Measurements from ENCODE around the gene SCRN2. TPM values are rescaled to one million over a fixed set of nuclear protein-coding genes. Genes with fewer than 3 reads are reported as not detected.

The SCRN2 gene
- total RNA-seq, 1 donor from 2014 or later: 32.1 TPM

DNA sequence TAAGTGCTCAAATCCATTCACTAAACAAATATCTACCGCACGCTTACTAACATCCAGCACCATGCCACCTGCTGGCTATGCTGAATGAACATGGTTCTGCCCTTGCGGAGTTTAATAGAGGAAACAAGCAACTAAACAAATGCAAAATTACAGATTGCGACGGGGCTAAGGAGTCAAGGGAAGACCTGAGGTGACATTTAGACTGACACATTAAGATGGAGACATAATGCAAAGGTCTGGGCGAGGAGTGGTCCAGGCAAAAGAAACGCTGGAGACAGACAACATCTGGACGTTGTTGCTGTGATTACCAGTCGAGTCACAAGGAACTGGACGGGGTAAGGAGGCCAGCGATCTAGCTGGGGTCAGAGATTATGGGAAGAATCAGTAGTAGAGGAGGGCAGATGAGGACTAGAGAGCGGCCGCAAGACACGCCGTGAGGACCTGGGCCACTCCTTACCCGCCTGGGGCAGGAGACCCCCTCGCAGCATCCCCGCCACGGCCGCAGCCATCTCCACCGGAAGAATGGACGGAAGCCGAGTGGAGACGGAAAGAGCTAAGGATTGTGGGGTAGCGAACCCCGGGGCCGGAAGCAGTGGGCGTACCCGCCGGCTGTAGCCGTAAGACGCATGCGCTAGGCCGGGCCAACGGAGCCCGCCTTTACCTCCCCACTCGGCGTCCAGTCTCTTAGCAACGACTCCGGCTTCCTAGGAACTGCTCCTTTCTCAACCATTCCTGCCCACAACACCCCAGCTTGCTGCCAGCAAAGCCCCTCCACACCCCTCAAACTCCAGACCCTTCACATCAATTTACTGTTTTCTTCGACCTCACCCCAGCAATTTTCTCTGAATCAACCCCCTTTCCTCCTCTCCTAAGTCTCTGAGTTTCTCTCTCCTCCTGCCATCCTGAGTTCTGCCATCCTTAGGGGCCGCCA, 9.8 kb downstream of the SCRN2 start, which contains the start of the genes LRRC46 and MRPL10:
Gene LRRC46, plus strand, starts transcription at position 668 of the 931 bp plus-strand sequence. CDS start 320 bp downstream, outside the sequence.
Gene MRPL10, minus strand, starts transcription at position 539 of the 931 bp plus-strand sequence. Its CDS starts 30 bp downstream, at position 509.
- intact Hi-C loops (cut with DNase I): no loop called here
- peak; percentile 96 for DNase-seq (ENCODE audit: low spot score)

DNA sequence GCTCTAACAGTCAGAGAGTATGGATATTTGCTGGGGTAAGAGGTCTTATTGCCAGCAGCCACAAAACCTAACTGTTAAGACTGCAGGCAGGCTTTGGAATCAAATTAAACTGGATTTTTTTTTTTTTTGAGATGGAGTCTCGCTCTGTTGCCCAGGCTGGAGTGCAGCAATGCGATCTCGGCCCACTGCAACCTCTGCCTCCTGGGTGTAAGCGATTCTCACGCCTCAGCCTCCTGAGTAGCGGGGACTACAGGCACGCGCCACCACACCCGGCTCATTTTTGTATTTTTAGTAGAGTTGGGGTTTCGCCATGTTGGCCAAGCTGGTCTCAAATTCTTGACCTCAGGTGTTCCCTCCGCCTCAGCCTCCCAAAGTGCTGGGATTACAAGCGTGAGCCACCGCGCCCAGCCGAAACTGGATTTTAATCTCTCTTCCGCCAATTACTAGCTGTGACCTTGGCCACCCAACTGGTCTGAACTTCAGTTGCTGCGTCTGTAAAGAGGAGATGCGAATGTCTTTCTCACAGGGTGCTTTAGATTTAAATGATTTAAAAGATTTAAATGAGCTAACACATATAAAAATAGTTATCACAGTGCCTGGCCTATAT, 10.6 kb downstream of the SCRN2 start:
- intact Hi-C loops (cut with DNase I): no loop called here
- DNase-seq (ENCODE audit: low spot score): no peak

DNA sequence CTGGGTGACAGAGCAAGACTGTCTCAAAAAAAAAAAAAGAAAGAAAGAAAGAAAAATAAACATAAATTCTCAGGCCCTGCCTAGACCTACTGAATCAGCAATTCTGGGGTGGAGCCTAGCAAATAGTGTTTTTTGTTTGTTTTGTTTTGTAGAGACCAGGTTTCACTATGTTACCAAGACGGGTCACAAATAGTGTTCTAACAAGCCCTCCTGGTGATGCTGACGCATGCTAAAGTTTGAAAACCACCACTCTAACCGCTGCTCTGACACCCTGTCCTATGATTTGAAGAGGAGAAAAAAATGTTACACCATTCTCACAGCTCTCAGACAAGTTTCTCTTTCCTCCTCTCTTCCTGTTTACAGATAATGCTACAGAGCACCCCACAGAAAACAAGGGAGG, 11.2 kb downstream of the SCRN2 start:
- intact Hi-C loops (cut with DNase I): no loop called here
- no peak for DNase-seq (ENCODE audit: low spot score)

DNA sequence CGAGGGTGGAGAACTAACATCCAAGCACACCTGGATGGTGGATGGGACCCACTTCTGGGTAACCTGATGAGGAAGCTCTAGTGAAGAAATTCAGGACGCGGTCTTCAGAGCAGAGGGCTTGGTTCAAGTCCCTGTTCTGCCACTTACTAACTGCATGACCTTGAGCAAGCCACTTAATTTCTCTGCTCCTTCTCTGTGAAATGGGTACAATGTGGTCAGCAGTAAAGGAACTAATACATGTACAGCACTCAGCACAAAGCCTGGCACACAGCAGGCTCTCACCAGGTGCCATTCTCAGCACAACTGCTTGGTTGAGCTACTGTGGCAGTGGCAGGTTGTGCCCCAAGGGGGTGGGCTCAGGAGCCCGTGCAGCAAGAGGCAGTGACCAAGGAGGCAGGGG, 17.6 kb downstream of the SCRN2 start:
- intact Hi-C loops (cut with DNase I): no loop called here
- no peak for DNase-seq (ENCODE audit: low spot score)

DNA sequence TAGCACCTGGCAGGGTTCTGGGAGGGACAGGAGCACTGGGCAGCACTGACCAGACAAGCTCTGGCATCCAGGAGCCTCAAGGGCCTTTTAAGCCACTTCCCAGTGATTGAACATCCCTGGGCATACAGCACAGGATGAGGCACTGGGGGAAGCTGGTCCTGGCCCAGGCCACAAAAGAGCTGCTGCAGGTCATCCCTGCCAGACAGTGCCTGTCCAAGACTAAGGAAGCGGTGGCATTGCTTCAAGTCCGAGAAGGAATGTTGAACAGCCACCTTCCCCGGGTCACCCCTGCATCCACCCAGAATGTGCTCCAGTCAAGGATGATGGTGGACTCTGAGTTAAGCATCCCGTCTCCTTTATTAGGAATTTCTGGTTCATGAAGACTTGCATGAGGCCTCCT, 18.3 kb downstream of the SCRN2 start:
- intact Hi-C loops (cut with DNase I): no loop called here
- no peak for DNase-seq (ENCODE audit: low spot score)

DNA sequence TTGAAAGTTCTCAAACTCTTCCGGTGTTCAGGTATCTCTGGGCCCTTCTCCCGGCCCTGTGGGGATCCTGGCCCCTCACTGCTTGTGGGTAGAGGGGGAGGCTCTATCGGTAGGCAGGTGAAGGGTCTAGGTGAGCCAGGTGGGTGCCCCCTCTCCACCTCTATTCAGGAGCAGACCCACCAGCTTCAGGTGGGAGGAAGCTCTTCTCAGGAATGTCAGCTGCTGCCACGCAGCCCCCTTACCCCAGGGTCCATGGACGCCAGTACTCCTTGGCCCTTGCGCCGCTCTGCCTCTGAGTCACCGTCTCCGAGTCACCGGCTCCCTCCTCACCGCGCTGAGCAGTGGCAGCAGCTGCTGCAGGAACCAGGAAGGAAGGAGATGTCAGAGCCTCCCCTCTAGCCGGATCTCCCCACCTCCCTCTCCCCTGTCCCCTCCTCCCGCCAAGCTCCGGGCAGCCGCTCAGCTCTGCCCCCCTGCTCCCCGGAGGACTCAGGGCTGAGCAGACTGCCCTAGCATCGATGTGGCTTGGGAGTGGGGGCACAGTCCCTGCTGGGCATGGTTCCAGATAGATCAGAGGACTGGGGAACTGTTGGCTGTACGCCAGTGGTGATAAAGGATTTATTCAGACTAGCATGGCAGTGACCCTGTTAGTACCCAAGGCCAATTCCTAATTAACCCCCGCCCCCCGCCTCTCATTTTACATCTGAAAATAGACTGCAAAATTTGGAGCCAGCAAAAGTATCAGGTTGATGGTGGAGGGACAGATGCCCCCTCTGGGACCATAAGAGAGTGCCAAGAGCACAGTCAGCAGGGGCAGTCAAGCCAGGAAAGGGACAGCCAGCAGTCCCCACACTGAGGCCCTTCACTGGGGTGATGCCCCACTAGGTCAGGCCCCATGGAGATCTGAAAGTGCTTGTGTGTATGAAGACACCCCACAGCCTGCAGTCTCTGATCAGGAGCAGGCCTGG, 19.4 kb downstream of the SCRN2 start, which contains the start of gene OSBPL7:
Gene OSBPL7, minus strand, starts transcription at position 371 of the 968 bp plus-strand sequence. CDS start 1,516 bp downstream, outside the sequence.
- intact Hi-C loops (cut with DNase I): no loop called here
- peak; percentile 84 for DNase-seq (ENCODE audit: low spot score)

DNA sequence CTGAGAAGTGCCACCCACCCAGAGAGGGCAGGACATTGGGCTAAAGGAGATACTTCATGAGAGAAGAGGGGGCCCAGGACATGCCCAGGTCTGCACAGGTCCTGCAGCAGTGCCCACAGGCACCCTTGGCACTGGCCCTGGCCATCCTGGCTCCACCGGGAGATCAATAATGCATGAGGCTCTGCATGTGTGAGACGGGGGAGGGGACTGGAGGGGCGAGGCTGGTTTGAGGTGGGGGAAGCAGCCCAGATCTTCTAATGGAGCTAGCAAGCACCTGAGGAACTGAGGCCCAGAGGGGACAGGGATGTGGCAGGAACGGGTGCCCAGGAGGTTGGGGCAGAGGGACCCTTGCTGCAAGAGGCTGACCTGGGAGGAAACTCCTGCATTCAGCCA, 20.0 kb downstream of the SCRN2 start:
- no peak for DNase-seq (ENCODE audit: low spot score)
- intact Hi-C loops (cut with DNase I): no loop called here

DNA sequence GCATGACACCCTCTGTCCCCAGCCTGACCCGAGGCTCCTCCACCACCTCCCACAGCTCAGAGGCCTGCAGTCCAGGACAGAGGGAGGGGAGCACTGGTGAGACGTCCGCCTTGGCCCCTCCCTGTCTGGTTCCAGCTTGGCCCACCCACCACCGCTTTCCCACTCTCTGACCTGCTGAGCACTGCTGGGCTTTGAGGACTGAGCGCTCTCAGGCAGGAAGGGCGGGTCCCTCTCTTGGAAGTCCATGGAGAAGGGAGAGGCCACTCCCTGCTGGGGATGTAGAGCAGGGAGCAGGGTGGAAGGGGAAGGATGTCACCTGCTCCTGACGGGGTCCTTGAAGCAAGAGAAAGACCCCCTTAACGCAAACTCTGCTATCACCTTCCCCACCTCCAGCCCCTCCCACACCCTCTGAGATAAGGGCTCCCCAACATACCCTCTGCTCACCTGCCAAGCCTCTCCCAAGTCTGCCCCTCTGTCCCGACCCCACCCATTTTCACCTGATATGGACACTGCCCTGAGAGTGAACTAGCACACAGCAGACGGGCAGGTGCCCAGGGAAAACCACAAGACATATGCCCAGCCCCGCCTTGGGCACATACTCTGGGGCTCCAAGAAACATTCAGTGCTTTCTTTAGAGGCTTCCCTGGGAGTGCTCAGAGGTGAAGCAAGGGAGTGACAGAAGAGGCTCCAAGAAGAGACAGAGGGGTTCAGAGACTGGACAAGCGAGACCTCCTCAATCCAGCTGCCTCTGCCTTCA, 20.9 kb downstream of the SCRN2 start:
- no peak for DNase-seq (ENCODE audit: low spot score)
- intact Hi-C loops (cut with DNase I): no loop called here

DNA sequence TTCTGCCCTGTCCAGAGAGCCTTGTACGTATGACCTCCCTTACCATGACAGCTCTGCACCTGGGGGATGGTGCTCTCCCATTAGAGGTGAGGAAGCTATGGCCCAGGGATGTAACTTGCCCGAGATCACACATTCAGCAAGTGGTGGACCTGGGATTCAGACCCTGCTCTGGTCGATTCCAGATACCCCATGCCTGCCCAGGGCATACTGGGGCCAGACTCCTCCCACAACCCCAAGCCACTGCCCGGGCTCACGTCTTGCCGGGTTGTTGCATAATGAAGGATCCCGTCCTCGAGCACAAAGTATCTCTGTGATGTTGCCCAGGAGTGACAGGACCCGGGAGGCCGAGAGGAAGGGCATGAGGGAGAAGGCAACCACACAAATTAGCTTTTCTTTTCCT, 21.6 kb downstream of the SCRN2 start:
- no peak for DNase-seq (ENCODE audit: low spot score)
- intact Hi-C loops (cut with DNase I): no loop called here

DNA sequence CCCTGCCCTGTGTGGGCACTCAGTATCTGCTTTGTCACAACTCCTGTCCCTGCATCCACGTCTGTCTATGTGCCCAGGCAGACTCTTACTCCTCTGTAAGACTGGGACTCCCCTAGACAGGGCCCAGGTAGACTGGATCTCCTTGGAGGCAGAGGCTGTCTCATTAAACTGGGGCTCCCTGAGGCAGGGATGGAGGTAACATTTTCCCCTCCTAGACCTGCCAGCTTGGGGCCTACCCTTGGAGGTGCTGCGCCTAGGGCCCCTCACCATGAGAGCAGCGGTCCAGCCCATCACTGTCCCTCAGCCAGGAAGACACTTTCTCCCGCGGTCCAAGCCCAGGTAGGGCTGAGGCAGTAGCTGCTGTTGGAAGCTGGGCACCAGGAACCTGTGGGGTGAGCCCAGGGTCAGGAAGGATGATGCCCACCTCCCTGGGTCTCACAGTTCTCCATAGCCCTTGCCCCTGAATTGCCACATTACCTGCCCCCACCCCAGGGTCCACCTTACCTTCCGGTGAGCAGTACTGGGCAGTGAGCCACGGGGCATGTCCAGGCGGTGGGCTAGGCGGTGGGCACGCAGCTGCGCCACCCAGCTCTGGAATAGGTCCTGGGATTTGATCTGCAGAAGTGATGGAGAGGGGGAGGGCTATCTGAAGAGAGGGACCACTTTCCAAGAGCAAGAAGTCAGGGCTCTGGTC, 22.9 kb downstream of the SCRN2 start:
- intact Hi-C loops (cut with DNase I): no loop called here
- no peak for DNase-seq (ENCODE audit: low spot score)

DNA sequence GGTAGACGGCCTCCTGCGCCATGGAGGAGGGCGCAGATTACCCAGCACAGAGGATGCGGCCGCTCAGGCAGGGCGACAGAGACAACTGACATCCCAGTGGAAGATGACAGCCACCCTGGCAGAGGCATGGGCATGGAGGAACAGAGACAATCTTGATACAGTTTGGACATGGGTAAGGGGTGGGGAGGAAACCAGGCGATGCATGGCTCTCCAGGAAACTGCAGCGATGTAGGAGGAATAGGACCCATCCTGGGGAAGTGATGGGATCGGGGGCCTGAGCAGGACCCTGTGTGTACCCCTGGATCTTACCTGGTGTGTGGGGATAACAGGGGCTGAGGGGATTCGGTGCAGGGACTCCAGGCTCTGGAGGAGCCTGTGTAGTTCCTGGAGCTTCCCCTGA, 24.1 kb downstream of the SCRN2 start:
- intact Hi-C loops (cut with DNase I): no loop called here
- DNase-seq (ENCODE audit: low spot score): no peak

DNA sequence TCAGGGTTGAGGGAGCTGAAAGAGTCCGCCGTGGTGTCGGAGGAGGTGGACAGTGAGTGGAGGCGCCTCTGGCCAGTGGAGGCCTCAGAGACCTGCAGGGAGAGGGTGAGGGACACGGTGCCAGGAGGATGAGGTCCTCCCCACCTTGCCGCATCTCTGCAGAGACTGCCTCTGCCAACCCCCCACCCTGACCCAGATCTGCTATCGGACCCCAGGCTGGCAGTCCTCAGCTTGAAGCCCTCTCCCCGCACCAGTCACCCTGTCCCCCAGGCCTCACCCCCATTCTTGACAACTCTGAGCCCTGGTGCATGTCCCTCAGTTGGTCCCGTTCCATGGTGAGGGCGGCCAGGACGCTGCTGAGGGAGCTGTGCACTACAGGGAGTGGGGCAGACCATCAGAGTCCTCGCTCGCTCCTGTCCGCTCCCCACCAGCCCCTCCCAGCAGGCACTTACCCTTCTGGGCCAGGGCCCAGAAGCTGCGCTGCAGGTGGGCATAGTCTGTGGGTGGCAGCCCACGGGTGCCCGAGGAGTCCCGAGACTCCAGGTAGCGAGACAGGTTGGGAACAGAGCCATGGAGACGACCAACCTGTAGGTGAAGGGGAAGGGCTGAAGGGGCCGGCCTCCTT, 24.9 kb downstream of the SCRN2 start:
- intact Hi-C loops (cut with DNase I): no loop called here
- DNase-seq (ENCODE audit: low spot score): no peak

DNA sequence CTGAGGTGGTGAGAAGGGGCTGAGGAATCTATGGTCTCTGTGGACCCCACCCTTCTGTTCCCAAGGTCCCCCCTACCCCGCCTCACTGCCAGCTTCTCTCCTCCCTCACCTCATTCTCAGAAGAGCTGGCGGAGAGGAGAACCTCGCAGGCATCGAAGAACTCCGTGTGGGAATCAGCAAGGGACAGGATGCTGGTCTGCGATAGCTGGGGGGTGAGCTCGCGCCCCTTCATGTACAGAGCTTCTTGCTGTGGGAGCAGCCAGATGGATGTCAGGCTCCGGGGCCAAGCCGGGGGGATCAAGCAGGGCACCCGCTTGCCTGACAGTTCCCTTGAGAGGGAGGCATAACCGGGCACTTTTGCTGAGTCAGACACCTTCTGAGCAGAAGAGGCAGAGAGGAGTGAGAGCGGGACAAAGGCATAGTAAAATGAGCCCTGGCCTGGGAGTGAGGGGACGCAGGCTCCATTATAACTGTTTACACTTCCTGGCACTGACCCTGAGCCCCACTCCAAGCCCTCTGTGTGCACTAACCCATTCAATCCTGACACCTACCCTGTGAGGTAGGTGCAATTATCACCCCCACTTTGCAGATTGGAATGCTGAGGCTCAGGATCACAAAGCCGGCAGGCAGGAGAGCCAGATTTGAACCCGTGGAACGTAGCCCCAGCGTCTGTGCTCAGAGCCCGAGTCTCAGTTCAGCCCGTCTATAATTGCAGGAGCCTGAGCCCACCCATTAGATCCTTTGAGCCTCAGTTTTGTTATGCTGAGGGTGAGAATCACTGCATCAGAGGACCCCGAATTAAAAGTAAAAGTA, 25.8 kb downstream of the SCRN2 start:
- no peak for DNase-seq (ENCODE audit: low spot score)
- intact Hi-C loops (cut with DNase I): no loop called here

DNA sequence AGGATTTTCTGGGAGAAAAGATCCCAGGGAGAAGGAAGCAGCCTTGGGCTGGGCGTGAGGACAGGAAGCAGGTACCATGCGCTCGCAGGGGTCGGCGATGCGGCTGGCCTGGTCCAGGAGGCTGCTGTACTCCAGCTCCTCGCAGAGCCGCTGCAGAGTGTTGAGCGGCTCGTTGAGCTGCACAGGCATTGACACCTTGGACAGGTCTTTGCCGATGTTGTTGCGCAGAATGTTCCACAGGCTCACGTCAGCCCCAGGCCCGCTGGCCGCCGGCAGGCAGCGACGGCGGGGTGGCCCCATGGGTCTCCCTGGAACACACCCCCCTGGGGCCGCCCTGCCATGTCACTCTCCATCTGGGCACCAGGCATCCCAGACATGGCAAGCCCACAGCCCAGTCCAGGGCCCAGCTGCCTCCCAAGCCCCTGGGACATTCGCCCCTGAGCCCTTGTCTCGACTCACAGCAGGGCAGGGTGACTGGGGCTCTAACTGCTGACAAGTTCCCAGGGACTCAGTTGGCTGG, 27.5 kb downstream of the SCRN2 start:
- intact Hi-C loops (cut with DNase I): no loop called here
- no peak for DNase-seq (ENCODE audit: low spot score)

DNA sequence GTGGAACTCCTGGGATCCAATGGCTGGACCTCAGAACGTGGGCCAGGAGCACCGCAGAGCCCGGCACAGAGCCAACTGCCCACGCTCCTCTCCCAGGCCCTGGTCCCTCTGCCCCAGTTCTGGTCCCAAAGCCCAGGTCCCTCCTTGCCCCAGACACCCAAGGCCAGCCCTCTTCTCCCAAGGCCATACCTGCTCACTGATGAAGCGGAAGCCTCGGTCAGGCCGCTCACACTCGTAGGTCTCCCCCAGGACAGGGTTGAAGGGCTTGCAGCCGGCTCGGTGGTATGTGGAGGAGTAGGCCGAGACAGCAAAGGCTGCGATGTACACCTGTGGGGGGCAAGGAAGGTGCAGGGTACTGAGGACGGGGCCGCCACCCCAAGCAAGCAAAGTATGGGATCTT, 28.0 kb downstream of the SCRN2 start:
- DNase-seq (ENCODE audit: low spot score): peak; percentile 75
- intact Hi-C loops (cut with DNase I): no loop called here

DNA sequence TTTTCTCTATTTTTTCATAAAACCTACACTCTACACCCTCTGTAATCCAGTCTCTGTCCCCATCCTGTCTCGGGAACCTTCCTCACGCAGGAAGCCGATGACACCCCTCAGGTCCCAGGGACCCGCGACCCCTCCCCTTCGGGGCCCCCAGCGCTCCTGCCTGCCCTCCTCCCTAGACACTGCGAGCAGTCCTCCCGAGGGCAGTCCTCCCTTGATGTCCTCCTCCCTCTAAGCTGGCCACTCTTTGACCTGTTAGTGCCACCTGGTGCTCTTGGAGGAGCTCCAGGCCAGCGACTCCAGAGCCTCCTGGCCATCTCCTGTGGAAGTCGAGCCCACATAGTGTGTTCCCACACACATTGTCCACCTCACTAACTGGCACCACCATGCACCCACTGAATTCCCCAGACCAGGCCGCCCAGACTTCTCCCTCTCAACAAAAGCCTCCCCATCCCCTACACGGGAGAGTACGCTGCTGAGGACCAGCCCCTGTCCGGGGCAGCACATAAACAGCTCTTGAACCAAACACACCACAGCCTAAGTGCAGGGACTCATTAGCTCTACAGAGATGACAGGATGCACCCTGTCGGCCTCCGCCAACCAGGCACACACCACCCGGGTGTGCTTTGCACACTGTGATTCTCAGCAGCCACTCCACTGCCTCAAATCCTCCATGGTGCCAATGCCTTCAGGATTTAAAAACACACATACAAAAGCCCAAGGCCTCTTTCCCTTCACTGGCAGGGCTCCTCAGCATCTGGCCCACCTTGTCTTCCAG, 28.7 kb downstream of the SCRN2 start:
- peak; percentile 62 for DNase-seq (ENCODE audit: low spot score)
- intact Hi-C loops (cut with DNase I): no loop called here
